ENCODE results near the gene NUP35. TPM values are rescaled to one million over a fixed set of nuclear protein-coding genes. Genes with fewer than 3 reads are reported as not detected.
"Not testable (repeated sequence)": the region's sequence is repeated elsewhere in the genome, so short reads cannot be mapped to it uniquely, and the experiment has no call there.

Gene NUP35
- total RNA-seq, 4 donors from 2014 or later = 15.6 to 21.8 (median 19.8) TPM

- WGBS, 2 donors = 69 to 73% methylated on average over 2 of the region's 2 CpGs
- H3K4me3 ChIP-seq (ENCODE audit: low read depth, poor library complexity, severe bottlenecking) = no peak overlapping the region
- no peak for DNase-seq (ENCODE audit: low spot score in 2 of 2)
- intact Hi-C loops (cut with DNase I; ENCODE audit: low total_unique reads) = no loop called here
- TF ChIP-seq CTCF (IDR thresholded peaks at IDR 0.05) (no peak), POLR2A (IDR thresholded peaks at IDR 0.05) (no peak)
Measured at GRCh38 chr2:183149489-183149888, 25.2 kb downstream of the NUP35 start.

GRCh38 chr2:183152280-183152679, 28.0 kb downstream of the NUP35 start:
- WGBS, 2 donors = 92 to 94% methylated on average over 3 of the region's 3 CpGs
- H3K4me3 ChIP-seq (ENCODE audit: low read depth, poor library complexity, severe bottlenecking); intact Hi-C loops (cut with DNase I; ENCODE audit: low total_unique reads); DNase-seq (ENCODE audit: low spot score in 2 of 2): not testable (repeated sequence)

GRCh38 chr2:183153967-183154366, 29.7 kb downstream of the NUP35 start:
- 96 to 98% methylated on average over 3 of the region's 3 CpGs for WGBS, 2 donors
- DNase-seq (ENCODE audit: low spot score in 2 of 2) = no peak
- no peak overlapping the region for H3K4me3 ChIP-seq (ENCODE audit: low read depth, poor library complexity, severe bottlenecking)
- TF ChIP-seq POLR2A (IDR thresholded peaks at IDR 0.05) (no peak), CTCF (IDR thresholded peaks at IDR 0.05) (no peak)
- intact Hi-C loops (cut with DNase I; ENCODE audit: low total_unique reads) = no loop called here

GRCh38 chr2:183154772-183155171, 30.5 kb downstream of the NUP35 start:
- H3K4me3 ChIP-seq (ENCODE audit: low read depth, poor library complexity, severe bottlenecking); DNase-seq (ENCODE audit: low spot score in 2 of 2); intact Hi-C loops (cut with DNase I; ENCODE audit: low total_unique reads): not testable (repeated sequence)
- 67 to 72% methylated on average over 4 of the region's 4 CpGs for WGBS, 2 donors

- 80 to 82% methylated on average over 4 of the region's 4 CpGs for whole genome bisulfite sequencing, 2 donors
- no peak for DNase-seq (ENCODE audit: low spot score in 2 of 2)
- no peak for TF ChIP-seq POLR2A (IDR thresholded peaks at IDR 0.05)
- TF ChIP-seq CTCF (IDR thresholded peaks at IDR 0.05) = no peak
- H3K4me3 ChIP-seq (ENCODE audit: low read depth, poor library complexity, severe bottlenecking) = no peak overlapping the region
- intact Hi-C loops (cut with DNase I; ENCODE audit: low total_unique reads) = no loop called here
Measured at GRCh38 chr2:183157131-183157530, 32.9 kb downstream of the NUP35 start.

- intact Hi-C loops (cut with DNase I; ENCODE audit: low total_unique reads) = no loop called here
- H3K4me3 ChIP-seq (ENCODE audit: low read depth, poor library complexity, severe bottlenecking) = no peak overlapping the region
- WGBS, 2 donors = 78 to 94% methylated on average over 4 of the region's 4 CpGs
- no peak for TF ChIP-seq POLR2A (IDR thresholded peaks at IDR 0.05)
- no peak for TF ChIP-seq CTCF (IDR thresholded peaks at IDR 0.05)
- no peak for DNase-seq (ENCODE audit: low spot score in 2 of 2)
Measured at GRCh38 chr2:183162362-183162761, 38.1 kb downstream of the NUP35 start.

GRCh38 chr2:183163821-183164649, 39.8 kb downstream of the NUP35 start:
- no peak overlapping the region for H3K4me3 ChIP-seq (ENCODE audit: low read depth, poor library complexity, severe bottlenecking)
- intact Hi-C loops (cut with DNase I; ENCODE audit: low total_unique reads) = no loop called here
- TF ChIP-seq CTCF (IDR thresholded peaks at IDR 0.05) = no peak
- TF ChIP-seq POLR2A (IDR thresholded peaks at IDR 0.05) = no peak
- 81 to 82% methylated on average over 6 of the region's 6 CpGs for WGBS, 2 donors
- no peak for DNase-seq (ENCODE audit: low spot score in 2 of 2)

Data from lower leg skin (tissue), 4 donors.